HepG2 (cell line): ENCODE data around the gene VWA3B. TPM values are rescaled to one million over a fixed set of nuclear protein-coding genes. Genes with fewer than 3 reads are reported as not detected.
"Not testable (repeated sequence)": the region's sequence is repeated elsewhere in the genome, so short reads cannot be mapped to it uniquely, and the experiment has no call there.

Experiments
- ATAC-seq: fragments of 200-7000 bp; cut with Tn5 transposase; 3 replicates; pipeline ENCODE4 v1.9.1; 2020; ENCODE audit warnings: mild to moderate bottlenecking, moderate library complexity
- BruUV-seq: library from RNA; stranded (reverse); fragments of 400-500 nt; replicated peaks from 2 replicates; lab custom pipeline; 2021; lab: Mats Ljungman, UMichigan
- CTCF ChIA-PET: fragments of 300-600 bp; formaldehyde crosslinking; extraction: SDS; loops from one replicate; lab custom pipeline; 2021; ENCODE audit warnings: low total read pairs, inconsistent platforms, low intra/inter-chr PET ratio; lab: Yijun Ruan, JAX
- POLR2A ChIA-PET: fragments of 350-600 bp; sonication (Branson Sonifier 250); formaldehyde crosslinking; loops from one replicate; lab custom pipeline; 2020; ENCODE audit warnings: antibody characterized with exemption, inconsistent platforms; lab: Yijun Ruan, JAX
- DNase-seq: peaks from one replicate; pipeline ENCODE4 v3.0.0-alpha.2; 2015; ENCODE audit warnings: low spot score
- FAIRE-seq: peaks from 3 replicates; lab custom pipeline; 2011; peaks lifted over from hg19 to GRCh38; lab: Jason Lieb, UNC
- H2AFZ ChIP-seq: one replicate; pipeline ENCODE4 v1.6.1; 2011; ENCODE audit warnings: low read length, inconsistent platforms
- H3K27ac ChIP-seq: fragments of 300-600 bp; 3 replicates; pipeline ENCODE4 v1.8.0; 2011; ENCODE audit warnings: mixed run types, mild to moderate bottlenecking, mixed read lengths, low read length, inconsistent platforms; ENCODE audit not compliant: insufficient read depth; ENCODE audit errors: extremely low read length
- H3K27me3 ChIP-seq, 2 experiments: fragments of 200-600 bp in 1 of 2; 2 replicates in 1 of 2; 3 replicates in 1 of 2; pipeline versions ENCODE4 v1.6.0 to v1.8.0; 2011; ENCODE audit warnings: low read length in 2 of 2, mild to moderate bottlenecking in 2 of 2, moderate library complexity in 2 of 2, inconsistent platforms in 1 of 2; ENCODE audit not compliant: insufficient read depth in 2 of 2, control insufficient read depth in 1 of 2
- H3K36me3 ChIP-seq, 2 experiments: fragments of 200-600 bp in 1 of 2; replicated peaks in 1 of 2; 2 replicates in 1 of 2; 3 replicates in 1 of 2; pipeline versions ENCODE4 v1.5.1 to v1.8.0; 2011; ENCODE audit warnings: low read length in 2 of 2, inconsistent platforms in 1 of 2; ENCODE audit not compliant: insufficient read depth in 2 of 2, control insufficient read depth in 1 of 2
- H3K4me1 ChIP-seq: 2 replicates; pipeline ENCODE4 v1.5.1; 2012; ENCODE audit warnings: low read length, inconsistent platforms; ENCODE audit not compliant: insufficient read depth
- H3K4me2 ChIP-seq: 2 replicates; pipeline ENCODE4 v1.6.0; 2011; ENCODE audit warnings: low read depth, low read length, inconsistent platforms
- H3K4me3 ChIP-seq, 3 experiments: fragments of 200-600 bp in 1 of 3; sonication (generic), shearing (Covaris generic) in 1 of 3; replicated peaks in 1 of 3; 2 replicates each; pipeline ENCODE4 v1.5.1; 2011 to 2016; ENCODE audit warnings: low read length in 3 of 3, inconsistent platforms in 2 of 3, low read depth in 2 of 3, mild to moderate bottlenecking in 2 of 3, control low read depth in 1 of 3, mixed read lengths in 1 of 3; ENCODE audit not compliant: insufficient read depth in 1 of 3
- H3K79me2 ChIP-seq: one replicate; pipeline ENCODE4 v1.6.1; 2011; ENCODE audit warnings: low read length, inconsistent platforms; ENCODE audit not compliant: insufficient read depth
- H3K9ac ChIP-seq: 2 replicates; pipeline ENCODE4 v1.6.0; 2011; ENCODE audit warnings: mild to moderate bottlenecking, low read depth, low read length, inconsistent platforms; ENCODE audit not compliant: insufficient read depth
- H3K9me3 ChIP-seq: 2 replicates; pipeline ENCODE4 v1.5.1; 2012; ENCODE audit warnings: mild to moderate bottlenecking, low read length
- H4K20me1 ChIP-seq: 2 replicates; pipeline ENCODE4 v1.6.0; 2011; ENCODE audit warnings: inconsistent platforms, mild to moderate bottlenecking, low read length, moderate library complexity; ENCODE audit not compliant: insufficient read depth
- AGO1 ChIP-seq: fragments of 200-400 bp; formaldehyde crosslinking; IDR thresholded peaks from 2 replicates; pipeline ENCODE4 v1.6.1; 2017; ENCODE audit warnings: mild to moderate bottlenecking, low read depth, low read length, moderate library complexity; ENCODE audit not compliant: poor library complexity, severe bottlenecking
- AKAP8 ChIP-seq: sonication (generic); formaldehyde crosslinking; IDR thresholded peaks from 2 replicates; pipeline ENCODE4 v1.5.1; 2020; ENCODE audit warnings: mild to moderate bottlenecking, missing genetic modification reagents
- FOXK1 ChIP-seq: sonication (generic); formaldehyde crosslinking; IDR thresholded peaks from 2 replicates; pipeline ENCODE4 v1.4.0; 2020; ENCODE audit warnings: low read depth, missing genetic modification reagents, borderline replicate concordance
- GATAD1 ChIP-seq: IDR thresholded peaks from 2 replicates; pipeline ENCODE4 v1.6.1; 2016; ENCODE audit warnings: missing genetic modification reagents, missing compliant biosample characterization
- HNRNPUL1 ChIP-seq: fragments of 200-400 bp; formaldehyde crosslinking; IDR thresholded peaks from 2 replicates; pipeline ENCODE4 v1.6.1; 2017; ENCODE audit warnings: low read depth, mild to moderate bottlenecking, low read length, moderate library complexity
- HOXA3 ChIP-seq: sonication (generic); formaldehyde crosslinking; IDR thresholded peaks from 2 replicates; pipeline ENCODE4 v1.5.0; 2020; ENCODE audit warnings: missing genetic modification reagents
- ZNF552 ChIP-seq: sonication (generic); formaldehyde crosslinking; IDR thresholded peaks from 2 replicates; pipeline ENCODE4 v1.9.0; 2022; ENCODE audit warnings: missing genetic modification reagents, mild to moderate bottlenecking, borderline replicate concordance
- WGBS: methylation state at CpG from one replicate; pipeline ENCODE4 v1.1.6; 2017; ENCODE audit warnings: low lambda C conversion rate; 5-methylcytosine and 5-hydroxymethylcytosine counted together
- in situ Hi-C: cut with HindIII; loops from 2 replicates; pipeline ENCODE4 v1.10.0; 2017; ENCODE audit warnings: low pct_unique_long_range_greater_than_20kb; ENCODE audit not compliant: extremely low pct_ligation_motif_present
- intact Hi-C: fragments of 100-400 bp; cut with micrococcal nuclease; formaldehyde crosslinking; loops from one replicate; pipeline ENCODE4 v1.10.0; 2022; ENCODE audit not compliant: unreplicated experiment
- polyA plus RNA-seq, 8 experiments: library from polyadenylated mRNA; depleted of rRNA in 3 of 8; stranded (reverse) in 7 of 8; unstranded in 1 of 8; fragments of >200 nt; fragmentation: Illumina TruSeq in 4 of 8; extraction: Trizol in 4 of 8; gene quantifications; 2 replicates each; pipeline versions ENCODE4 v1.2.1 to v1.2.3, GENCODE V29; 2011 to 2016; ENCODE audit warnings: low read depth in 4 of 8, missing spikeins in 1 of 8, mixed read lengths in 1 of 8; ENCODE audit not compliant: insufficient read depth in 1 of 8
- total RNA-seq, 5 experiments: library from RNA; depleted of rRNA; stranded (reverse); fragments of >200 nt; fragmentation: Illumina TruSeq; extraction: Trizol; gene quantifications; 2 replicates each; pipeline ENCODE4 v1.2.3, GENCODE V29; 2016; ENCODE audit warnings: low read depth in 1 of 5
- TF ChIP-seq, protein P1 (sequence below): sonication (generic); formaldehyde crosslinking; IDR thresholded peaks from 2 replicates; pipeline ENCODE4 v1.5.0; 2020; ENCODE audit warnings: missing genetic modification reagents, mild to moderate bottlenecking, borderline replicate concordance

VWA3B gene
- total and polyA plus RNA-seq, 2 of the 13 experiments (the other 11 are each of a cell fraction or from before 2014, with no cell fraction given): not detected

DNA sequence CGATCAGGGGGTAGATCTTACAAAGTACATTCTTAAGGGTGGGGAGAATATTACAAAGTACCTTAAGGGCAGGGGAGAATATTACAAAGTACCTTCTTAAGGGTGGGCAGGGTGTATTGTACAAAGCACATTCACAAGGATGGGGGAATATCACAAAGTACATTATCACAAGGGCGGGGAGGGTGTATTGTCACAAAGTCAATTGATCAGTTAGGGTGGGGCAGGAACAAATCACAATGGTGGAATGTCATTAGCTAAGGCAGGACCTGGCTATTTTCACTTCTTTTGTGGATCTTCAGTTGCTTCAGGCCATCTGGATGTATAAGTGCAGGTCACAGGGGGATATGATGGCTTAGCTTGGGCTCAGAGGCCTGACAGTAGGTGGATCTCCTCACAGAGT lies 42.2 kb upstream of the VWA3B start:
- H4K20me1 ChIP-seq, H2AFZ ChIP-seq, H3K4me2 ChIP-seq, H3K27ac ChIP-seq, CTCF ChIA-PET, in situ Hi-C loops, DNase-seq, H3K36me3 ChIP-seq, H3K4me1 ChIP-seq, H3K27me3 ChIP-seq, ATAC-seq, H3K79me2 ChIP-seq, BruUV-seq, POLR2A ChIA-PET, H3K4me3 ChIP-seq, FAIRE-seq, H3K9ac ChIP-seq, intact Hi-C loops, H3K9me3 ChIP-seq: not testable (repeated sequence)
- WGBS: 72% methylated on average over 2 of the region's 2 CpGs

DNA sequence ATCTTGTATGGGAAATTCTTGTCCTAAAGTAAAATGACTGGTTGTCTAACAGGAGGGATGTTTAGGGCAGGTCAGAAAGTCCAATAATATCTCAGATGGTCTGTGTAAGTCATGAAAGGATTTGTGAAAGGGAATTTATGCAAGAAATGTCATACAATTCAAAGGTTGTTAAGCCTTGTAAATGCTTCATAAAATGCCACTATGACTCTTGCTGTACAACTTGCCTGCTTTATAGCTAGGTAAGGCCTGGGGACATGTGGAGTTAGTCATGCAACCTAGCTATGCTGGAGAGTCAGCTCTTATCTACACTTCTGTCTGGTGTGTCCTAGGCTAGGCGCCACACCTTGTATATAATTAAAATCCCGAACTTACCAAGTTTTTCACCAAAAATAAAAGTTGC lies 36.9 kb upstream of the VWA3B start:
- no peak overlapping the region for H3K4me2 ChIP-seq
- ChIA-PET CTCF (no interaction called here), POLR2A (no interaction called here)
- H3K9ac ChIP-seq: no peak overlapping the region
- ATAC-seq (no peak), DNase-seq (no peak)
- 0 out of 5 replicates have a peak, but pooled peaks cover 0 to 4% of the 10 kb centered on the region in 2 experiments for H3K27me3 ChIP-seq
- WGBS: 45% methylated on average over 2 of the region's 2 CpGs
- H3K27ac ChIP-seq: no peak overlapping the region
- intact Hi-C loops: no loop called here
- H3K4me1 ChIP-seq: no peaks in the 10 kb centered on the region
- H3K36me3 ChIP-seq: no peaks in the 10 kb centered on the region
- H3K4me3 ChIP-seq: no peak overlapping the region
- in situ Hi-C loops: no loop called here
- H3K9me3 ChIP-seq: peaks cover under 1% of the 10 kb centered on the region; the same call in 1 of the 2 replicates
- H4K20me1 ChIP-seq: no peaks in the 10 kb centered on the region
- BruUV-seq: no TSS peak
- TF ChIP-seq AGO1 (no peak), HNRNPUL1 (no peak), HOXA3 (CRISPR knock-in tag) (no peak), ZNF552 (CRISPR knock-in tag) (no peak), FOXK1 (CRISPR knock-in tag) (no peak), AKAP8 (no peak), GATAD1 (CRISPR knock-in tag) (no peak)
- TF ChIP-seq, protein P1, sequence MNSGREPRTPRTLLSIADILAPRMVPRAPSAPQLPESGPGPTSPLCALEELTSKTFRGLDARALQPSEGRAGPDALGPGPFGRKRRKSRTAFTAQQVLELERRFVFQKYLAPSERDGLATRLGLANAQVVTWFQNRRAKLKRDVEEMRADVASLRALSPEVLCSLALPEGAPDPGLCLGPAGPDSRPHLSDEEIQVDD: no peak
- TF ChIP-seq, all 625 proteins: peak for 0
- Histone ChIP-seq H2AFZ (no peak overlapping the region), H3K79me2 (no peaks in the 10 kb centered on the region)
- FAIRE-seq: no peak
